ENCODE data around the gene HHEX.

GRCh38 chr10:92729886-92730285 lies 40.1 kb downstream of the HHEX start:
- TF ChIP-seq EZH2phosphoT487 (IDR thresholded peaks at IDR 0.05; ENCODE audit: borderline replicate concordance, low read length) (no peak), CTCF (conservative IDR thresholded peaks at IDR 0.05; ENCODE audit: low read depth, low read length) (no peak), EZH2 (IDR thresholded peaks at IDR 0.05; ENCODE audit: low read length, unreplicated experiment) (no peak)

All from PC-3 (cell line).